Posterior vena cava (tissue), 2 donors: ENCODE results near the gene DLGAP1. TPM values are rescaled to one million over a fixed set of nuclear protein-coding genes. Genes with fewer than 3 reads are reported as not detected.

Experiments
- DNase-seq: peaks from one replicate; pipeline ENCODE4 v3.0.0-alpha.2; 2020; ENCODE audit warnings: low spot score
- intact Hi-C, 2 donors: fragments of 100-400 bp; cut with DNase I; formaldehyde crosslinking; loops; one replicate each; pipeline versions ENCODE4 v1.14.1 to v1.14.2; 2022 to 2023
- total RNA-seq, 2 donors: library from RNA; stranded (reverse); fragmentation: NEBNext Ultra II Directional; extraction: Animal tissue kit (Norgen Biotek cat#: 25700); gene quantifications; one replicate each; pipeline ENCODE4 v1.2.1, GENCODE V29; 2021
- donor health status: DM: yes; HTN: yes; CAD: no.
- donor health status: DM: yes; HTN: yes; CAD: no.

DLGAP1 gene
- total RNA-seq, 2 donors from 2014 or later: 0.05 to 0.32 TPM

GRCh38 chr18:3983351-3983969, 471.6 kb downstream of the DLGAP1 start:
- intact Hi-C loops: no loop called here
- no peak for DNase-seq

GRCh38 chr18:3982541-3982940, 472.6 kb downstream of the DLGAP1 start:
- intact Hi-C loops: no loop called here
- DNase-seq: no peak

DNA sequence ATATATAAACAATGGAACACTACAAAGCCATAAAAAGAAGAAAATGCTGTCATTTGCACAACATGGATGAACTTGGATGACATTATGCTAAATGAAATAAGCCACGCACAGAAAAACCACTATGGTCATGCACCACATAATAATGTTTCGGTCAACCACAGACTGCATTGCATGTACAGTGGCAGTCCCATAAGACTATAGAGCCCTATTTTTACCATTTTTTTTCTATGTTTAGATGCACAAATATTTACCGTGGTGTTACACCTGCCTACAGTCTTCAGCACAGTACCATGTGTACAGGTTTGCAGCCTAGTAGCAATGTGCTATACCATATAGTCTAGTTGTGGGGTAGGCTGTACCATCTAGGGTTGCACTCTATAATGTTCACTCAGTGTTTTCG, 476.1 kb downstream of the DLGAP1 start:
- DNase-seq: no peak
- intact Hi-C loops: no loop called here

DNA sequence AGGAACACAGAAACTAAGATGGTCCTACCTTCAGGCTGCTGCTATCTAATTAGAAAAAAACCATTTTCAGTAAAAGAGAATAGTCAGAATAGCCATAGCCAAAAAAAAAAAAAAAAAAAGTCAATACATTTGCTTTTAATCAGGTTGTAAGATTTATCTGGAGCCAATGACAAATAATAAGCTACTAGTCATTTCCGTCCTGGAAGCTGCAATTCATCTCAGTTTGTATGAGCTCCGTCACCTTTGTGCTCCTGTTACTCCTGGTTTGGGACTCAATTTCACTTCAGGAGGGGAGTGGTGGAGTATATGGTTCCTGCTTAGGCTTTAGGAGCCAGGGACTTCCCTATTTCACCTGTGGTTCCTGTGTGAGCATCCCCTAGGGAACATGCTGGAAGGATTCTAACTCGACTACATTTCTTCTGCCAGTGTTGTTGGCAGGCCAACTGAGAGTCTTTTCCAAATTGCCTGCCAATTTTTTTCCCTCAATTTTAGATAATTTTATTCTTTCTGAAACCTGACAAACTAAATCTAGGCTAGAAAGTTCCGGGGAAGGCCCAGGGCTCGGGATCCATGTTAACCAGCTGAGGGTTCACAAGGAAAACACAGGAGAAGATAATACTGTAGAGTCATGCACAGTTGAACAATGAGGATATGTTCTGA, 481.8 kb downstream of the DLGAP1 start:
- intact Hi-C loops: no loop called here
- no peak for DNase-seq

GRCh38 chr18:3972291-3972930, 482.7 kb downstream of the DLGAP1 start:
- DNase-seq: no peak
- intact Hi-C loops: no loop called here

GRCh38 chr18:3970929-3971328, 484.2 kb downstream of the DLGAP1 start:
- intact Hi-C loops: no loop called here
- no peak for DNase-seq

GRCh38 chr18:3967359-3968180, 487.5 kb downstream of the DLGAP1 start:
- intact Hi-C loops: no loop called here
- no peak for DNase-seq

GRCh38 chr18:3966642-3967358, 488.3 kb downstream of the DLGAP1 start:
- DNase-seq: no peak
- intact Hi-C loops: no loop called here

DNA sequence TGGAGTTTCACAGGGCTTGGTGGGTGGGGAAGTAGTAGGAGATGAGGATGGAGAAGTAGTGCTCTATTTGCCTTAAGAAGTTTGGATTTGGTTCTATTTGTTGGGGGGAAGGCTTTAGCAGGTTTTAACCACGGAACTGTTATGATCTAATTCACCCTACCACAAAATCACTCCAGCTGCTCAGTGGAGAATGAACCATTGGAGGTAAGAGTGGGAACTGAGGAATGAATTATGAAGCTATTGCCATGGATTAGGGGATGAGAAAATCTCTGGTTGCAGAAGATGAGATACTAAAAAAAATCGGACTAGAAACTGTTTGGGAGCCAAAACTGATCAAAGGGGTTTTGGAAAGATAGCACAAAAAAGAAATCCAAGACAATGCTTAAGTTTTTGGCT, 488.9 kb downstream of the DLGAP1 start:
- intact Hi-C loops: no loop called here
- DNase-seq: no peak

- intact Hi-C loops: no loop called here
Measured at GRCh38 chr18:3960977-3961376, 494.1 kb downstream of the DLGAP1 start.

DNA sequence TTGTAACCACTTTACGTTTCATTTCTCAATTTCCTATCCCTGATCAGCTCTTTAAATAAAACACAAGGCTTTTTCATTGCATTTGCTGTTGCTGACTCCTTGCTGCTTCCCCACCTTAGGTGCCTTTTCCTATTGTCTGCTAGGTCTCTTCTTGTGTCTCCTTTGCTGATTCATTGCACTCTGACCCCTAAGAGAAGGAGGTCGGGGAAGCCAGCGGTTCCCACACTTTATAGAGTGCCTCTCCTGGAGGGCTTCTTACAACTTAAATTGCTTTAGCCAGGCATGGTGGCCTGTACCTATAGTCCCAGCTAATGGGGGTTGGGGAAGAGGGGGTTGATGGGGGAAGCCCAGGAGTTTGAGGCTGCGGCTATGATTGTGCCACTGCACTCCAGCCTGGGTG, 495.0 kb downstream of the DLGAP1 start:
- intact Hi-C loops: no loop called here
- DNase-seq: no peak

More at GRCh38 chr18:3960977-3961376, 494.1 kb downstream of the DLGAP1 start:
- no peak for DNase-seq

DNA sequence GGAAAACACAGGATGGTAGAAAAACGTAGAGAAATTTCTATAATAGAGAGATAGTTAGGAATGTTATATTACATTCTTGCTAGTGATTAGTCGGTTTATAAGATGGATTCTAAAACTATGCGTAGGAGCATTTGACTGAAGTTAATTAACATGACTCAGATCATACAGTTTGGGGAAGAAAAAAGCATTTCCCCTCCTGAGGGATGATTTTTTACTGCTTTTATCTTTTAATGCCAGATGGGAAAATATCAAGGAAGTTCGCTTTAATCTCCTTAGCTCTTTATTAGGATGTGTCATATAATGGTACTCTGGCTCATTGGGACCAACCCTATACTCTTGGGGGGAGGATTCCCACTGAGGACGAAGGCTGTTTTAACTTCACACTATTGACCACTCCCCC, 503.1 kb downstream of the DLGAP1 start:
- no peak for DNase-seq
- intact Hi-C loops: no loop called here

DNA sequence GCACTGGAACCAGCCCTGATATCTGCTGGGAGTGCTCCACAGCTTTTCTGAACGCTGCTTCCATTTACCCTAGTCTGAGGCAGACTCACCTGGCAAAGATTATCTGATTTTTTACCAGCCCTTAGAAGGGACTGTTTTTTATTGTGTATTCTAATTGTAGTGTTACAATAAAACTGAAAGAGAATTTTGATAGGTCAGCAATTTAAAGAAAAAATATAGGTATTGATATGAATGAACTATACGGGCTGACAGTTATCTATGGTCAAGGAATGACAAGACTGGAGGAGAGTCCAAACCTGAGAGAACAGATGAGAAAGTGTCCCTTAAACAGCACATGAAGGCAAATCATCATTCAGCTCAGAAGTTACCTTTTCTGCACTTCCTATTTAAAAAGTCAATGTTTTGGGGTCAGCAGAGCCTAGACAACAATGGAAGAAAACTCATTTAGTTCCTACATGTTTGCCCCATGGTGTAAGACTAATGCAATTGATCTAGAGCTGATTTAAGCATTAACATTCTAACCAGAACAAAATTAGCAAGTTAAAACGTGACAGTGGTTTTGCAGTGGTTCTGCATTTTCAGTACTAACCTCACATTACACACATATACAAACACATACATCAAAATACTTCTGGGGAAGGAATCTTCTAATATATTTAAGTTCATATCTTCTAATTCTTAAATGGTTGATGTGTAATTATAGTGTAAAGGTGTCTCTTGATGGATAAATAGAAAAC, 504.3 kb downstream of the DLGAP1 start:
- intact Hi-C loops: no loop called here
- no peak for DNase-seq

DNA sequence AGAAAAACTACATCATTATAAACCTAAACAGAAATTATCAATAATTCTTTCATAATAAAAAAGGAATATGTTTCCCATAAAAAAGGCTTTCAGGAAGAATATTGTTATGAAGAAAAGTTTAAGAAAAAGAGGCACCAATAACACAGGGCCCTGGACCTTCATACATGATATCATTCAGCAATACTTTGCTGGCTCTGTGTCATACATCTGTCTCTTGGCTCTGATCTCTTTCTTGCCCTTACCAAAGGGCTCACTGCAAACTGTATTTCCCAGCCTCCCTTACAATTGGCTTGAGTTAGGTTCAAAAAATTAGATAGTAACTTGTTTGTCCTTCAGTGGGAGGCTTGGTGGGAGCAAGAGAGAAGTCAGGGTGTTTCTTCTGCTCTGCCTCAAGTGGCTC, 506.1 kb downstream of the DLGAP1 start:
- intact Hi-C loops: no loop called here
- DNase-seq: no peak

GRCh38 chr18:3947383-3947782, 507.7 kb downstream of the DLGAP1 start:
- DNase-seq: no peak
- intact Hi-C loops: no loop called here

GRCh38 chr18:3935305-3935704, 519.8 kb downstream of the DLGAP1 start:
- no peak for DNase-seq
- intact Hi-C loops: no loop called here

DNA sequence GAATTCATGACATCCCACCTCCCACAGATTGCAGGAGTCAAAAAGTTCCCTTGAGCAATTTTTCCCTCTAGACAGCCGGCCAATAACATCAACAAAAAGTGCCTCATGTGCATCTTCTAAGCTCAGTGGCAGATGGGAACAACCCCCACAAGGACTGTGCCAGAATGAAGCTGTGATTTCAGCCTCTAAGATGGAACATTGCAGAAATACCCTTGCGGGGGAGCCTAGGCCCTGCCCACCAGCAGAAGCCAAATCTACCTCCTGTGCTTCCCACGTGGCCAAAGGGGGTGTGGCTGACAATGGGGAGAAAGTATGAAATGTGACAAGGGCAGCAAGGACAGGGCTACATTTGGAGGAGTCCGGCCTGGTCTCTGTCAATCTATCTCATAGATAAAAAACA, 522.8 kb downstream of the DLGAP1 start:
- no peak for DNase-seq
- intact Hi-C loops: no loop called here

DNA sequence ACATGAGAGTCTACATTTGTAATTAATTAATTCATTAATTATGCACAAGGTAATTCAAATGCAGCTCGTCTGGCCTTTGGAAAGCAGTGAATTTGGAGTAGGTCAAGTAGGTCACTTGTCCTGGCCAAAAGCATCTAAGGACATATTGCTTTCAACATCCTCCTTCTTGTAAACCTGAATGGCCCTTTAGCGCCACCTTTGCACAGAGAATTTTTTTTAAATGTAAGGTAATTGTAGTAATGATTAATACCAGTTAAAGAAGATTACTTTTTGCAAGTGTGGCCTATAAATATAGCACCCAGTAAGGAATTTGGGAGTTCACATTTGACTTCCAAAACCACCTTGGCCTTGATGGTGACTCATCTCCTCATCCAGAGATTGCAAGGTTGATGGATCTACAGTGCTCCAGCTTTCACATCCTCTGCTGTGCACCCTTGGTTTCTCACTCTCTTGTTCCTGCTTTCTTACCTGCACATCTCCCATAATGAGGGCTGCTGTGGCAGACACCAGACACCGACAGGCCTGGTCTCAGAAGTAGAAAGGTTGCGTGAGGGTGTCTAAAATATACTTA, 523.5 kb downstream of the DLGAP1 start:
- intact Hi-C loops: no loop called here
- no peak for DNase-seq

DNA sequence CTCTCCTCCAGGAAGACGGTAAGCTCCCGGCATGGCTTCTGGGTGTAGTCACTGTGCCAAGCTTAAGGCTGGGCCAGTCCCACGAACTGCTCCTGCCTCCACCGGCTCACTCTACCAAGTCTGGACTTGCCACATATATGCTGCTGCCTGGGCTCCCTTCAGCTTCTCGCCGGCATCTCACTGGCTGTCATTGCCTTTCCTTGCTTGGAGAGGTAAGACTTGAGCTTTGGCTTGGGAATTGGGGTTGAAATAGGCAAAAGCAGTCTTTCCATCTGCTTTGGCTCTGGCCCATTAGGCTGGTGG, 524.1 kb downstream of the DLGAP1 start:
- no peak for DNase-seq
- intact Hi-C loops: no loop called here
